Measurements from ENCODE around the gene CDR2.

DNA sequence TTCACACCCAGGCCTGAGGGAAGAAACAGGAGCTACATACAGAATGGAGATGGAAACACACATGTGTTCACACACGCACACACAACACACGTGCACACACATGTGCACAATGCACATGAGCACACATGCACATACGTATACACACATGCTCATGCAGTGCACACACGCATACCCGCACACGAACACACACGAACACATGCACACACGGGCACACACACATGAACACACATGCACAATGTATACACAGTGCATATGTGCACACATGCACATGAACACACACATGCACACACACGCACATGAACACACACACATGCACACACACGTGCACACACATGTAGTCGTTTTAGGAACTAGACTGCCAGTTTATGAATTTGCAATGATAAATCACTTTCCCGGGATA, 49.3 kb upstream of the CDR2 start:
- no peak for TF ChIP-seq ARNT (IDR thresholded peaks at IDR 0.05)
- no peak for TF ChIP-seq SP1 (IDR thresholded peaks at IDR 0.05)
- no peak for TF ChIP-seq ELF4 (IDR thresholded peaks at IDR 0.05)
- TF ChIP-seq FOXM1 (IDR thresholded peaks at IDR 0.05; ENCODE audit: borderline replicate concordance): no peak
- no peak for TF ChIP-seq TARDBP (IDR thresholded peaks at IDR 0.05)
- TF ChIP-seq, protein P1, sequence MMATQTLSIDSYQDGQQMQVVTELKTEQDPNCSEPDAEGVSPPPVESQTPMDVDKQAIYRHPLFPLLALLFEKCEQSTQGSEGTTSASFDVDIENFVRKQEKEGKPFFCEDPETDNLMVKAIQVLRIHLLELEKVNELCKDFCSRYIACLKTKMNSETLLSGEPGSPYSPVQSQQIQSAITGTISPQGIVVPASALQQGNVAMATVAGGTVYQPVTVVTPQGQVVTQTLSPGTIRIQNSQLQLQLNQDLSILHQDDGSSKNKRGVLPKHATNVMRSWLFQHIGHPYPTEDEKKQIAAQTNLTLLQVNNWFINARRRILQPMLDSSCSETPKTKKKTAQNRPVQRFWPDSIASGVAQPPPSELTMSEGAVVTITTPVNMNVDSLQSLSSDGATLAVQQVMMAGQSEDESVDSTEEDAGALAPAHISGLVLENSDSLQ (IDR thresholded peaks at IDR 0.05): no peak
- no peak for TF ChIP-seq FOXK2 (IDR thresholded peaks at IDR 0.05)
- TF ChIP-seq FOXA1 (IDR thresholded peaks at IDR 0.05): no peak
- no peak for TF ChIP-seq BHLHE40 (IDR thresholded peaks at IDR 0.05; ENCODE audit: borderline replicate concordance)
- no peak for TF ChIP-seq LEF1 (IDR thresholded peaks at IDR 0.05; ENCODE audit: borderline replicate concordance)
- no peak for TF ChIP-seq SUZ12 (IDR thresholded peaks at IDR 0.05)
- no peak for TF ChIP-seq HDGF (IDR thresholded peaks at IDR 0.05; ENCODE audit: borderline replicate concordance)
- TF ChIP-seq NFRKB (IDR thresholded peaks at IDR 0.05): no peak
- TF ChIP-seq CTBP1 (IDR thresholded peaks at IDR 0.05; ENCODE audit: borderline replicate concordance): no peak
